Measurements from ENCODE around the gene MMP20.

Gene MMP20

DNA sequence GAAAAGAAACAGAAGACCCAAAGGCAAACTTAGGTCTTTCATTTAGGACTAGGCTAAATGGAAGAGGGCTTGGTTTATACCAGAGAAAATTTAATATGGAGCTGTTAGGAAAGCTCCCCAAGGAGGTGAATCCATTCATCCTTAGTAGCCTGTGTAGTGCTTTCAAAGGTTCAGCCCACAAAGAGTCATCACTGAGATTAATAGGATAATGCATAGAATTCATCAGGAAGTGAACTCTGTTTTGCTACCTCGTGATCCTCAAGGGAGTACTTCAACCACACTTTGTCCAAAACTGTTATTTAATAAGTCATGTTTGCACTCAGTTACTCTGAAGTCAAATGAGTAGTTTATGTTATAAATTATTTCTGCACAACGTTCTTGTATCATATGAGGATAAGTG is 51.3 kb downstream of the MMP20 start:
- Histone ChIP-seq H3K36me3 (ENCODE audit: insufficient read depth, low read length) (no peaks in the 10 kb centered on the region), H3K4me2 (ENCODE audit: low read length) (no peak overlapping the region), H3K4me1 (ENCODE audit: insufficient read depth, low read length, severe bottlenecking) (peaks cover 11% of the 10 kb centered on the region)

DNA sequence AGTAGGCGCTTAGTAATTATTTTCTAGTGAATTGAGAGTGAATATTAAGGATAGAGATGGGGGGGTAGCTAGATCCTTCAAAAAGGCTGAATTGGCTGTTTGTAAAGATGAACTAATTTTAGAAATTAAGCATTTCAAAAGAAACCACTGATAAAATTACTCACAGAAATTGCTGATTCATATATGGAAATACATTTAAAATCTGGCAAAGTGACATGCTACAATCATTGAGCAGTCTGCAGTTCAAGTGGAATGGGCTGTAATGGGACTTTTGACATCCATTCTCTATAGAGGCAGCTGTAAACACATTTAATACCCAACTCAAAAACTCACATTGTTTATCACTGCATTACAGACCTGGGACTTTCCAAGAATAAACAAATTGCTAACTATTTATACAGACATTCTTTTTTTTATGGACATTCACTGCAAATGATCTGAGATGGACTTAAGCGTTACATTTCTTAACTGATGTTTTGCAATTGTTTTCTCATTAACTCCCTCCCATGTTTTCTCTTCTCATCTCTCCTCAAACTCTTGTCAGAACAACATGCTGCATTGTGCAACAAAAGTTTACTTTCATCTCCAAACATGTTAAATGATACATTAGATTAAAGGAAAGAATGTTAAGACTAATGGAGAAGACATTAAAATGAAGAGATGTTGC is 52.4 kb downstream of the MMP20 start:
- no peak overlapping the region for H3K9ac ChIP-seq (ENCODE audit: low read length)
- no peak for TF ChIP-seq EZH2 (IDR thresholded peaks at IDR 0.05; ENCODE audit: borderline replicate concordance, low read length)
- TF ChIP-seq, protein P1, sequence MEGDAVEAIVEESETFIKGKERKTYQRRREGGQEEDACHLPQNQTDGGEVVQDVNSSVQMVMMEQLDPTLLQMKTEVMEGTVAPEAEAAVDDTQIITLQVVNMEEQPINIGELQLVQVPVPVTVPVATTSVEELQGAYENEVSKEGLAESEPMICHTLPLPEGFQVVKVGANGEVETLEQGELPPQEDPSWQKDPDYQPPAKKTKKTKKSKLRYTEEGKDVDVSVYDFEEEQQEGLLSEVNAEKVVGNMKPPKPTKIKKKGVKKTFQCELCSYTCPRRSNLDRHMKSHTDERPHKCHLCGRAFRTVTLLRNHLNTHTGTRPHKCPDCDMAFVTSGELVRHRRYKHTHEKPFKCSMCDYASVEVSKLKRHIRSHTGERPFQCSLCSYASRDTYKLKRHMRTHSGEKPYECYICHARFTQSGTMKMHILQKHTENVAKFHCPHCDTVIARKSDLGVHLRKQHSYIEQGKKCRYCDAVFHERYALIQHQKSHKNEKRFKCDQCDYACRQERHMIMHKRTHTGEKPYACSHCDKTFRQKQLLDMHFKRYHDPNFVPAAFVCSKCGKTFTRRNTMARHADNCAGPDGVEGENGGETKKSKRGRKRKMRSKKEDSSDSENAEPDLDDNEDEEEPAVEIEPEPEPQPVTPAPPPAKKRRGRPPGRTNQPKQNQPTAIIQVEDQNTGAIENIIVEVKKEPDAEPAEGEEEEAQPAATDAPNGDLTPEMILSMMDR (IDR thresholded peaks at IDR 0.05; ENCODE audit: low read length) = no peak
- peaks cover 4% of the 10 kb centered on the region for H3K9me3 ChIP-seq (ENCODE audit: low read length)
- no peaks in the 10 kb centered on the region for H3F3A ChIP-seq (ENCODE audit: insufficient read depth, low read length)
- peaks cover 11% of the 10 kb centered on the region for H3K4me1 ChIP-seq (ENCODE audit: insufficient read depth, low read length, severe bottlenecking)
- H2AFZ ChIP-seq (ENCODE audit: low read length) = no peak overlapping the region
- H3K4me2 ChIP-seq (ENCODE audit: low read length) = no peak overlapping the region
- no peak overlapping the region for H3K27ac ChIP-seq (ENCODE audit: low read depth, low read length, poor library complexity, severe bottlenecking)
- no peak overlapping the region for H3K4me3 ChIP-seq (ENCODE audit: low read depth, low read length, poor library complexity, severe bottlenecking)
- no peaks in the 10 kb centered on the region for H4K20me1 ChIP-seq (ENCODE audit: insufficient read depth, low read length)
- H3K27me3 ChIP-seq (ENCODE audit: insufficient read depth, low read length) = no peaks in the 10 kb centered on the region
- no peaks in the 10 kb centered on the region for H3K79me2 ChIP-seq (ENCODE audit: insufficient read depth, low read length)
- H3K36me3 ChIP-seq (ENCODE audit: insufficient read depth, low read length) = no peaks in the 10 kb centered on the region
- H3K9me2 ChIP-seq (ENCODE audit: low read depth, low read length) = no peaks in the 10 kb centered on the region

More for the DNA sequence above, 51.3 kb downstream of the MMP20 start:
- Histone ChIP-seq H3K9ac (ENCODE audit: low read length) (no peak overlapping the region), H4K20me1 (ENCODE audit: insufficient read depth, low read length) (no peaks in the 10 kb centered on the region), H3K9me2 (ENCODE audit: low read depth, low read length) (no peaks in the 10 kb centered on the region), H3K4me3 (ENCODE audit: low read depth, low read length, poor library complexity, severe bottlenecking) (no peak overlapping the region), H3K79me2 (ENCODE audit: insufficient read depth, low read length) (no peaks in the 10 kb centered on the region), H3K27ac (ENCODE audit: low read depth, low read length, poor library complexity, severe bottlenecking) (no peak overlapping the region), H2AFZ (ENCODE audit: low read length) (no peak overlapping the region), H3F3A (ENCODE audit: insufficient read depth, low read length) (no peaks in the 10 kb centered on the region), H3K27me3 (ENCODE audit: insufficient read depth, low read length) (no peaks in the 10 kb centered on the region), H3K9me3 (ENCODE audit: low read length) (peaks cover 4% of the 10 kb centered on the region)
- no peak for TF ChIP-seq EZH2 (IDR thresholded peaks at IDR 0.05; ENCODE audit: borderline replicate concordance, low read length)
- TF ChIP-seq, protein P1 (IDR thresholded peaks at IDR 0.05; ENCODE audit: low read length) = no peak

DNA sequence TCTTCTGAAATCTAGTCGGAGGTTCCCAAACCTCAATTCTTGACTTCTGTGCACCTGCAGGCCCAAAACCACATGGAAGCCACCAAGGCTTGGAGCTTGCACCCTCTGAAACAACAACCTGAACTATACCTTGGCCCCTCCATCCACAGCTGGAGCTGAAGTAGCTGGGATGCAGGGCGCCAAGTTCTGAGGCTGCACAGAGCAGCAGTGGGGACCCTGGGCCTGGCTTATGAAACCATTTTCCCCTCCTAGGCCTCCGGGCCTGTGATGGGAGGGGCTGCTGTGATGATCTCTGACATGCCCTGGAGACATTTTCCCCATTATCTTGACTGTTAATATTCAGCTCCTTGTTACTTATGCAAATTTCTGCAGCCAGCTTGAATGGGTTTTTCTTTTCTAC is 56.3 kb downstream of the MMP20 start:
- H3K4me3 ChIP-seq (ENCODE audit: low read depth, low read length, poor library complexity, severe bottlenecking) = no peak overlapping the region
- H3K27ac ChIP-seq (ENCODE audit: low read depth, low read length, poor library complexity, severe bottlenecking) = no peak overlapping the region
- TF ChIP-seq, protein P1 (IDR thresholded peaks at IDR 0.05; ENCODE audit: low read length) = no peak
- TF ChIP-seq EZH2 (IDR thresholded peaks at IDR 0.05; ENCODE audit: borderline replicate concordance, low read length) = no peak
- no peak overlapping the region for H3K4me2 ChIP-seq (ENCODE audit: low read length)
- no peaks in the 10 kb centered on the region for H3F3A ChIP-seq (ENCODE audit: insufficient read depth, low read length)
- no peaks in the 10 kb centered on the region for H3K4me1 ChIP-seq (ENCODE audit: insufficient read depth, low read length, severe bottlenecking)
- H2AFZ ChIP-seq (ENCODE audit: low read length) = no peak overlapping the region
- H3K79me2 ChIP-seq (ENCODE audit: insufficient read depth, low read length) = no peaks in the 10 kb centered on the region
- H3K27me3 ChIP-seq (ENCODE audit: insufficient read depth, low read length) = no peaks in the 10 kb centered on the region
- H3K36me3 ChIP-seq (ENCODE audit: insufficient read depth, low read length) = no peaks in the 10 kb centered on the region
- H4K20me1 ChIP-seq (ENCODE audit: insufficient read depth, low read length) = no peaks in the 10 kb centered on the region
- H3K9me3 ChIP-seq (ENCODE audit: low read length) = peaks cover 14% of the 10 kb centered on the region
- no peaks in the 10 kb centered on the region for H3K9me2 ChIP-seq (ENCODE audit: low read depth, low read length)
- H3K9ac ChIP-seq (ENCODE audit: low read length) = no peak overlapping the region
